ENCODE data around the gene PHLDA3. TPM values are rescaled to one million over a fixed set of nuclear protein-coding genes. Genes with fewer than 3 reads are reported as not detected.

Gene PHLDA3
- total and polyA plus RNA-seq, 2 of the 13 experiments (the other 11 are each of a cell fraction or from before 2014, with no cell fraction given), result 16.7 to 33.6 TPM

DNA sequence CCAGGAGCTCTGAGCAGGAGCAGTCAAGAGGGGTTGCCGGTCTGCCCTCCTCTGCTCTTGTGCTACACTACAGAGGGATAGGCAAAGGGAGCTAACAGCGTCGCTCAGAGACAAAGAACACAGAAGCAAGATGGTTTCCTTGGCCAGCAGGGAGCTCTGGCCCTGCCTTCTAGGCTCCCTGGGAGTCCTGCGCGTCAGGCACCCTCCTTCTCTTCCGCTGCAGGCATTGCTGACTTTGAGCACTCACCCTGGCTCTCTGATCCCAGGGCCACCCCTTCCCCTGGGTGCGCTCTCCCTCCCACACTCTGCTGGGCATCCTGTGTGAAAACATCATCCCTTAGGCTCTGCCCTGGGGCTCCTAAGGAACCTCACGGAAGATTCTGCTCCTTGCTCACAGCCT, 47.9 kb downstream of the PHLDA3 start:
- no peaks in the 10 kb centered on the region for H3K36me3 ChIP-seq (replicated peaks in 1 of 2; ENCODE audit: control insufficient read depth in 1 of 2, insufficient read depth in 2 of 2, low read length in 2 of 2)
- intact Hi-C loops (cut with micrococcal nuclease; ENCODE audit: unreplicated experiment) (no loop called here), in situ Hi-C loops (cut with HindIII; ENCODE audit: extremely low pct_ligation_motif_present, low pct_unique_long_range_greater_than_20kb) (no loop called here)
- no peak for FAIRE-seq
- H4K20me1 ChIP-seq (ENCODE audit: insufficient read depth, low read length), result no peaks in the 10 kb centered on the region
- POLR2A ChIA-PET, result no interaction called here
- H3K27me3 ChIP-seq (ENCODE audit: control insufficient read depth in 1 of 2, insufficient read depth in 2 of 2, low read length in 2 of 2), result peaks cover 9 to 26% of the 10 kb centered on the region in 2 experiments; a peak in 4 of 5 replicates
- H2AFZ ChIP-seq (ENCODE audit: low read length), result no peak overlapping the region
- WGBS (ENCODE audit: low lambda C conversion rate), result 46% methylated on average over 8 of the region's 8 CpGs
- CTCF ChIA-PET (ENCODE audit: low intra/inter-chr PET ratio, low total read pairs), result no interaction called here
- no TSS peak for BruUV-seq (replicated peaks)
- no peaks in the 10 kb centered on the region for H3K79me2 ChIP-seq (ENCODE audit: insufficient read depth, low read length)
- ATAC-seq, result no peak; the same call in 1 of the 3 replicates
- H3K4me1 ChIP-seq (ENCODE audit: insufficient read depth, low read length), result 0 out of 2 replicates have a peak, but pooled peaks cover 4% of the 10 kb centered on the region
- no peak overlapping the region for H3K4me2 ChIP-seq (ENCODE audit: low read depth, low read length)
- DNase-seq (ENCODE audit: low spot score), result no peak
- no peak overlapping the region for H3K4me3 ChIP-seq (replicated peaks in 1 of 3; ENCODE audit: insufficient read depth in 1 of 3, low read depth in 2 of 3, low read length in 3 of 3)
- no peak overlapping the region for H3K27ac ChIP-seq (ENCODE audit: extremely low read length, insufficient read depth, low read length)
- TF ChIP-seq, protein P1, sequence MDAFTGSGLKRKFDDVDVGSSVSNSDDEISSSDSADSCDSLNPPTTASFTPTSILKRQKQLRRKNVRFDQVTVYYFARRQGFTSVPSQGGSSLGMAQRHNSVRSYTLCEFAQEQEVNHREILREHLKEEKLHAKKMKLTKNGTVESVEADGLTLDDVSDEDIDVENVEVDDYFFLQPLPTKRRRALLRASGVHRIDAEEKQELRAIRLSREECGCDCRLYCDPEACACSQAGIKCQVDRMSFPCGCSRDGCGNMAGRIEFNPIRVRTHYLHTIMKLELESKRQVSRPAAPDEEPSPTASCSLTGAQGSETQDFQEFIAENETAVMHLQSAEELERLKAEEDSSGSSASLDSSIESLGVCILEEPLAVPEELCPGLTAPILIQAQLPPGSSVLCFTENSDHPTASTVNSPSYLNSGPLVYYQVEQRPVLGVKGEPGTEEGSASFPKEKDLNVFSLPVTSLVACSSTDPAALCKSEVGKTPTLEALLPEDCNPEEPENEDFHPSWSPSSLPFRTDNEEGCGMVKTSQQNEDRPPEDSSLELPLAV (CRISPR knock-in tag; conservative IDR thresholded peaks at IDR 0.05; ENCODE audit: low read depth), result no peak
- TF ChIP-seq MAFK (conservative IDR thresholded peaks at IDR 0.05 in 1 of 2, IDR thresholded peaks at IDR 0.05 in 1 of 2; ENCODE audit: low read length in 2 of 2) (no peak), SP1 (IDR thresholded peaks at IDR 0.05) (no peak), SP1 (CRISPR knock-in tag; IDR thresholded peaks at IDR 0.05) (no peak), KAT2B (IDR thresholded peaks at IDR 0.05; ENCODE audit: borderline replicate concordance, low read depth, low read length) (no peak), PRPF4 (IDR thresholded peaks at IDR 0.05; ENCODE audit: low read depth, low read length, poor library complexity, severe bottlenecking) (no peak), MYNN (CRISPR knock-in tag; IDR thresholded peaks at IDR 0.05; ENCODE audit: low read depth) (no peak), BORCS8-MEF2B (CRISPR knock-in tag; IDR thresholded peaks at IDR 0.05) (no peak), KDM3A (CRISPR knock-in tag; IDR thresholded peaks at IDR 0.05; ENCODE audit: low read depth) (no peak), MAFF (IDR thresholded peaks at IDR 0.05; ENCODE audit: low read depth, low read length) (no peak), JUN (CRISPR knock-in tag; IDR thresholded peaks at IDR 0.05) (no peak), ASH2L (IDR thresholded peaks at IDR 0.05; ENCODE audit: insufficient read length, low read depth, low read length) (no peak), ZBTB7A (CRISPR knock-in tag; IDR thresholded peaks at IDR 0.05) (no peak), ZMAT3 (CRISPR knock-in tag; conservative IDR thresholded peaks at IDR 0.05) (no peak), ZNF354B (CRISPR knock-in tag; IDR thresholded peaks at IDR 0.05) (no peak), RFX5 (IDR thresholded peaks at IDR 0.05; ENCODE audit: low read depth, low read length) (no peak), MEIS1 (CRISPR knock-in tag; IDR thresholded peaks at IDR 0.05; ENCODE audit: borderline replicate concordance) (no peak), SMYD3 (CRISPR knock-in tag; IDR thresholded peaks at IDR 0.05) (no peak), SUZ12 (IDR thresholded peaks at IDR 0.05; ENCODE audit: low read depth, low read length) (no peak)
- H3K9ac ChIP-seq (ENCODE audit: insufficient read depth, low read depth, low read length), result no peak overlapping the region
- H3K9me3 ChIP-seq (ENCODE audit: low read length), result no peaks in the 10 kb centered on the region
